Ammon's horn (tissue), 1 donor: ENCODE measurements around the gene SNX32.
A peak's percentile ranks its signal among the peaks of the same experiment; 100 is the strongest.
"Not testable (repeated sequence)": the region's sequence is repeated elsewhere in the genome, so short reads cannot be mapped to it uniquely, and the experiment has no call there.

ENCODE experiments used
- DNase-seq: peaks from one replicate; pipeline ENCODE4 v3.0.0-alpha.2; 2016; ENCODE audit warnings: low spot score

The SNX32 gene

GRCh38 chr11:65886826-65887722 lies 53.3 kb downstream of the SNX32 start:
- DNase-seq, result no peak

GRCh38 chr11:65887723-65888162 lies 54.0 kb downstream of the SNX32 start:
- DNase-seq, result no peak

- DNase-seq, result peak; percentile 98
Measured at GRCh38 chr11:65888163-65888814, 54.5 kb downstream of the SNX32 start, which contains the start of gene FIBP. Gene FIBP (minus strand): TSS chr11:65888471. CDS start chr11:65888418, 53 bp downstream.

- DNase-seq, result peak; percentile 98
Measured at GRCh38 chr11:65890324-65891218, 56.8 kb downstream of the SNX32 start, which contains the start of gene CCDC85B. Gene CCDC85B (plus strand): TSS chr11:65890673. CDS start chr11:65890784, 111 bp downstream.

GRCh38 chr11:65891219-65892136 lies 57.7 kb downstream of the SNX32 start:
- no peak for DNase-seq

GRCh38 chr11:65892137-65892540 lies 58.4 kb downstream of the SNX32 start:
- not testable (repeated sequence) for DNase-seq

GRCh38 chr11:65892661-65893317 lies 59.0 kb downstream of the SNX32 start:
- no peak for DNase-seq

GRCh38 chr11:65894034-65894591 lies 60.4 kb downstream of the SNX32 start:
- DNase-seq, result peak; percentile 60

- DNase-seq, result no peak
Measured at GRCh38 chr11:65895482-65895981, 61.8 kb downstream of the SNX32 start.

GRCh38 chr11:65896034-65896999 lies 62.6 kb downstream of the SNX32 start:
- no peak for DNase-seq

GRCh38 chr11:65897020-65897471 lies 63.3 kb downstream of the SNX32 start:
- no peak for DNase-seq

- no peak for DNase-seq
Measured at GRCh38 chr11:65898656-65899355, 65.0 kb downstream of the SNX32 start.

GRCh38 chr11:65899356-65900124 lies 65.8 kb downstream of the SNX32 start:
- DNase-seq, result no peak

- DNase-seq, result peak; percentile 73
Measured at GRCh38 chr11:65900125-65900898, 66.5 kb downstream of the SNX32 start, which contains the start of gene FOSL1. Gene FOSL1 (minus strand): TSS chr11:65900388. CDS start chr11:65900339, 49 bp downstream.

GRCh38 chr11:65900899-65901180 lies 67.1 kb downstream of the SNX32 start:
- no peak for DNase-seq

- DNase-seq, result no peak
Measured at GRCh38 chr11:65903068-65903481, 69.3 kb downstream of the SNX32 start.
